ENCODE results near the gene CYGB. TPM values are rescaled to one million over a fixed set of nuclear protein-coding genes. Genes with fewer than 3 reads are reported as not detected.
A peak's percentile ranks its signal among the peaks of the same experiment; 100 is the strongest.

CYGB gene
- total and polyA plus RNA-seq, 2 of the 13 experiments (the other 11 are each of a cell fraction or from before 2014, with no cell fraction given) = 18.9 to 27.1 TPM

DNA sequence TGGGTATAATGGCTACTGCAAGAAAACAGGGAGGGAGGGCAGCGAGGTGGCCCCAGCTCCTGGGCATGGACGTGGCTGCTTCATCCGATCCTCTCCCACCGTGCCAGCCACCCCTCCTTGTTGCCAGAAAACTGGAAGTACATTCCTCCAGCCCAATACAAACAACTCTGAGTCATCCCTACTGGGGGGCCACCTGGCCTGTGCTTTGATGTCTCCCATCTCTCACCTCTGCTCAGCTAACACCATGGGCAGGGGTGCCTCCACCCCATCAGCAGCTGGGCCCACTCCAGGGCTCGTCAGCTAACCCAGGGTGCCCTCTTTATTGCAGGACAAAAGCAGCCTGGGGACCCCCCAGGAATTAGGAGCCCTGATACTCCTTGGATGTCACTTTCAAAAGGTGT, 38.2 kb downstream of the CYGB start (continued):
- TF ChIP-seq MED8 (CRISPR knock-in tag; IDR thresholded peaks at IDR 0.05; ENCODE audit: insufficient replicate concordance) (no peak), ZNF326 (CRISPR knock-in tag; IDR thresholded peaks at IDR 0.05; ENCODE audit: borderline replicate concordance) (peak; percentile 11; the same call in 1 of the 2 replicates), ZZZ3 (CRISPR knock-in tag; IDR thresholded peaks at IDR 0.05; ENCODE audit: borderline replicate concordance) (no peak; the same call in 1 of the 2 replicates), ZFP1 (CRISPR knock-in tag; IDR thresholded peaks at IDR 0.05) (peak; percentile 82), GATA4 (IDR thresholded peaks at IDR 0.05; ENCODE audit: borderline replicate concordance, low read depth) (peak; percentile 72; the same call in 1 of the 2 replicates), TFAP4 (IDR thresholded peaks at IDR 0.05; ENCODE audit: borderline replicate concordance, low read depth) (peak; percentile 96), ZNF749 (CRISPR knock-in tag; IDR thresholded peaks at IDR 0.05; ENCODE audit: borderline replicate concordance) (no peak; the same call in 1 of the 2 replicates), CEBPB (IDR thresholded peaks at IDR 0.05; ENCODE audit: borderline replicate concordance, low read depth, low read length) (no peak), ZFP36L2 (CRISPR knock-in tag; IDR thresholded peaks at IDR 0.05) (no peak), ARID5B (CRISPR knock-in tag; IDR thresholded peaks at IDR 0.05) (peak; percentile 96), ZKSCAN8 (CRISPR knock-in tag; IDR thresholded peaks at IDR 0.05; ENCODE audit: borderline replicate concordance) (peak; percentile 73; the same call in 1 of the 2 replicates), SRF (IDR thresholded peaks at IDR 0.05; ENCODE audit: low read depth, low read length) (no peak), SPEN (CRISPR knock-in tag; IDR thresholded peaks at IDR 0.05; ENCODE audit: low read depth) (peak; percentile 80; the same call in 1 of the 2 replicates), ZNF891 (CRISPR knock-in tag; IDR thresholded peaks at IDR 0.05) (peak; percentile 44; the same call in 1 of the 2 replicates), CREB1 (IDR thresholded peaks at IDR 0.05) (no peak; the same call in 1 of the 2 replicates), CREB1 (CRISPR knock-in tag; IDR thresholded peaks at IDR 0.05) (no peak), SNAPC2 (CRISPR knock-in tag; IDR thresholded peaks at IDR 0.05) (peak; percentile 57; the same call in 1 of the 2 replicates), ZNF746 (CRISPR knock-in tag; IDR thresholded peaks at IDR 0.05) (peak; percentile 78), TAF15 (IDR thresholded peaks at IDR 0.05; ENCODE audit: low read depth, low read length, poor library complexity, severe bottlenecking) (no peak), ZNF761 (CRISPR knock-in tag; conservative IDR thresholded peaks at IDR 0.05) (no peak), ZNF451 (CRISPR knock-in tag; IDR thresholded peaks at IDR 0.05) (no peak), PHF5A (CRISPR knock-in tag; IDR thresholded peaks at IDR 0.05; ENCODE audit: low read depth, unreplicated experiment) (no peak), ZFP41 (CRISPR knock-in tag; IDR thresholded peaks at IDR 0.05; ENCODE audit: borderline replicate concordance) (no peak)
- TF ChIP-seq, protein P1, sequence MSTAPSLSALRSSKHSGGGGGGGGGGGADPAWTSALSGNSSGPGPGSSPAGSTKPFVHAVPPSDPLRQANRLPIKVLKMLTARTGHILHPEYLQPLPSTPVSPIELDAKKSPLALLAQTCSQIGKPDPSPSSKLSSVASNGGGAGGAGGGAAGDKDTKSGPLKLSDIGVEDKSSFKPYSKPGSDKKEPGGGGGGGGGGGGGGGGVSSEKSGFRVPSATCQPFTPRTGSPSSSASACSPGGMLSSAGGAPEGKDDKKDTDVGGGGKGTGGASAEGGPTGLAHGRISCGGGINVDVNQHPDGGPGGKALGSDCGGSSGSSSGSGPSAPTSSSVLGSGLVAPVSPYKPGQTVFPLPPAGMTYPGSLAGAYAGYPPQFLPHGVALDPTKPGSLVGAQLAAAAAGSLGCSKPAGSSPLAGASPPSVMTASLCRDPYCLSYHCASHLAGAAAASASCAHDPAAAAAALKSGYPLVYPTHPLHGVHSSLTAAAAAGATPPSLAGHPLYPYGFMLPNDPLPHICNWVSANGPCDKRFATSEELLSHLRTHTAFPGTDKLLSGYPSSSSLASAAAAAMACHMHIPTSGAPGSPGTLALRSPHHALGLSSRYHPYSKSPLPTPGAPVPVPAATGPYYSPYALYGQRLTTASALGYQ (CRISPR knock-in tag; IDR thresholded peaks at IDR 0.05) = peak; percentile 83; the same call in 1 of the 2 replicates
